A549 (cell line): ENCODE measurements around the gene CGN. TPM values are rescaled to one million over a fixed set of nuclear protein-coding genes. Genes with fewer than 3 reads are reported as not detected.

Experiments used
- ATAC-seq, 2 experiments: fragments of 200-7000 bp in 1 of 2; fragments of >200 bp in 1 of 2; cut with Nextera tagmentation in 1 of 2; cut with Tn5 transposase in 1 of 2; 3 replicates each; pipeline versions ENCODE4 v1.8.0 to v1.9.1; 2018 to 2020; ENCODE audit warnings: mild to moderate bottlenecking in 1 of 2, moderate library complexity in 1 of 2
- CTCF ChIA-PET: fragments of 300-600 bp; sonication (Branson Sonifier 250); formaldehyde crosslinking; extraction: SDS; loops from one replicate; lab custom pipeline; 2021; ENCODE audit warnings: antibody characterized with exemption, inconsistent platforms; lab: Yijun Ruan, JAX
- POLR2A ChIA-PET: fragments of 350-600 bp; formaldehyde crosslinking; extraction: SDS; loops from one replicate; lab custom pipeline; 2021; ENCODE audit warnings: antibody characterized with exemption, inconsistent platforms; lab: Yijun Ruan, JAX
- DNase-seq, 2 experiments: peaks; one replicate each; pipeline versions ENCODE4 v3.0.0 to v3.0.0-alpha.2; 2011 to 2016; ENCODE audit warnings: low read depth in 1 of 2, low spot score in 1 of 2
- FAIRE-seq: peaks from 2 replicates; lab custom pipeline; 2011; peaks lifted over from hg19 to GRCh38; lab: Jason Lieb, UNC
- H3K27ac ChIP-seq, 2 experiments: fragments of >200 bp; sonication (Bioruptor Twin); formaldehyde crosslinking; 3 replicates each; pipeline ENCODE4 v1.5.1; 2016 to 2017
- H3K4me1 ChIP-seq: fragments of >200 bp; sonication (Bioruptor Twin); formaldehyde crosslinking; 3 replicates; pipeline ENCODE4 v1.6.1; 2016
- H3K4me2 ChIP-seq: fragments of >200 bp; sonication (Bioruptor Twin); formaldehyde crosslinking; 3 replicates; pipeline ENCODE4 v1.6.1; 2016
- H3K4me3 ChIP-seq: fragments of >200 bp; sonication (Bioruptor Twin); formaldehyde crosslinking; 3 replicates; pipeline ENCODE4 v1.5.1; 2016
- H3K9me3 ChIP-seq: fragments of >200 bp; sonication (Bioruptor Twin); formaldehyde crosslinking; 3 replicates; pipeline ENCODE4 v1.6.1; 2016
- CHD4 ChIP-seq: fragments of 200-600 bp; sonication (generic); IDR thresholded peaks from 2 replicates; pipeline ENCODE4 v1.6.1; 2016; ENCODE audit warnings: antibody characterized with exemption, mild to moderate bottlenecking, borderline replicate concordance
- EP300 ChIP-seq, 2 experiments: fragments of >200 bp; sonication (Bioruptor Twin); formaldehyde crosslinking; IDR thresholded peaks; 2 replicates in 1 of 2; 3 replicates in 1 of 2; pipeline ENCODE4 v1.6.1; 2016 to 2017
- GATA3 ChIP-seq: IDR thresholded peaks from 2 replicates; pipeline ENCODE4 v1.6.1; 2012; ENCODE audit warnings: borderline replicate concordance
- HEYL ChIP-seq: fragments of 250-450 bp; sonication (Bioruptor Pico); IDR thresholded peaks from 2 replicates; pipeline ENCODE4 v1.8.0; 2021; ENCODE audit warnings: mild to moderate bottlenecking, moderate library complexity
- HOXB13 ChIP-seq: fragments of 250-450 bp; sonication (Bioruptor Pico); IDR thresholded peaks from 2 replicates; pipeline ENCODE4 v1.5.0; 2020; ENCODE audit warnings: low read depth, mild to moderate bottlenecking, moderate library complexity
- HOXB5 ChIP-seq: fragments of 250-450 bp; sonication (Bioruptor Pico); IDR thresholded peaks from 2 replicates; pipeline ENCODE4 v1.5.0; 2020; ENCODE audit warnings: mild to moderate bottlenecking, moderate library complexity
- JUN ChIP-seq, 2 experiments: fragments of >200 bp; sonication (Bioruptor Twin); formaldehyde crosslinking; IDR thresholded peaks; 2 replicates in 1 of 2; 3 replicates in 1 of 2; pipeline ENCODE4 v1.6.1; 2016 to 2017
- JUNB ChIP-seq: fragments of >200 bp; sonication (Bioruptor Twin); formaldehyde crosslinking; IDR thresholded peaks from 2 replicates; pipeline ENCODE4 v1.6.1; 2016
- KDM5A ChIP-seq: fragments of 200-600 bp; sonication (generic); IDR thresholded peaks from 2 replicates; pipeline ENCODE4 v1.6.1; 2016; ENCODE audit warnings: antibody characterized with exemption, mild to moderate bottlenecking
- MYC ChIP-seq: IDR thresholded peaks from 2 replicates; pipeline ENCODE4 v1.6.1; 2012; ENCODE audit warnings: mild to moderate bottlenecking, inconsistent platforms, low read length, improper control_type of control experiment, borderline replicate concordance
- NPAS2 ChIP-seq: fragments of 250-450 bp; sonication (Bioruptor Pico); IDR thresholded peaks from 2 replicates; pipeline ENCODE4 v1.8.0; 2022; ENCODE audit warnings: mild to moderate bottlenecking, moderate library complexity, borderline replicate concordance
- PHF8 ChIP-seq: fragments of 200-600 bp; sonication (generic); IDR thresholded peaks from 2 replicates; pipeline ENCODE4 v1.6.1; 2016; ENCODE audit warnings: low read depth, mild to moderate bottlenecking, antibody characterized with exemption, moderate library complexity, borderline replicate concordance
- POLR2AphosphoS2 ChIP-seq: conservative IDR thresholded peaks from 2 replicates; pipeline ENCODE4 v1.6.1; 2012; ENCODE audit warnings: low read length, improper control_type of control experiment, inconsistent platforms
- RARB ChIP-seq: fragments of 250-450 bp; sonication (Bioruptor Pico); IDR thresholded peaks from 2 replicates; pipeline ENCODE4 v1.8.0; 2021; ENCODE audit warnings: mild to moderate bottlenecking, moderate library complexity
- RNF2 ChIP-seq: fragments of 200-600 bp; sonication (generic); IDR thresholded peaks from 2 replicates; pipeline ENCODE4 v1.6.1; 2016; ENCODE audit warnings: low read depth, mild to moderate bottlenecking, antibody characterized with exemption, moderate library complexity, borderline replicate concordance
- SMC3 ChIP-seq: fragments of >200 bp; sonication (Bioruptor Twin); formaldehyde crosslinking; IDR thresholded peaks from 3 replicates; pipeline ENCODE4 v1.6.1; 2018; ENCODE audit warnings: inconsistent platforms
- SREBF2 ChIP-seq: fragments of 450-650 bp; IDR thresholded peaks from 2 replicates; pipeline ENCODE4 v1.6.1; 2014; ENCODE audit warnings: mild to moderate bottlenecking, moderate library complexity
- TP53 ChIP-seq: fragments of 250-450 bp; sonication (Bioruptor Pico); IDR thresholded peaks from 2 replicates; pipeline ENCODE4 v1.5.0; 2021; ENCODE audit warnings: mild to moderate bottlenecking, moderate library complexity
- ZC3H11A ChIP-seq: fragments of 450-650 bp; IDR thresholded peaks from 2 replicates; pipeline ENCODE4 v1.6.1; 2014; ENCODE audit warnings: antibody characterized with exemption, mild to moderate bottlenecking
- WGBS: methylation state at CpG from one replicate; pipeline ENCODE4 v1.1.6; 2017; ENCODE audit errors: missing lambda C conversion rate; 5-methylcytosine and 5-hydroxymethylcytosine counted together
- polyA plus RNA-seq, 4 experiments: library from polyadenylated mRNA; depleted of rRNA in 3 of 4; stranded (reverse); fragments of >200 nt; fragmentation: RNase III in 1 of 4; extraction: RNeasy Plus Mini Kit Qiagen cat#74134 plus additional on column Dnase treatment in 1 of 4; gene quantifications; 2 replicates in 3 of 4; 3 replicates in 1 of 4; pipeline ENCODE4 v1.2.3, GENCODE V29; 2011 to 2017
- TF ChIP-seq, protein P1 (sequence below): fragments of 250-450 bp; sonication (Bioruptor Pico); IDR thresholded peaks from 2 replicates; pipeline ENCODE4 v1.5.0; 2020; ENCODE audit warnings: low read depth, mild to moderate bottlenecking, moderate library complexity
- TF ChIP-seq, protein P2 (sequence below): fragments of 450-650 bp; IDR thresholded peaks from 2 replicates; pipeline ENCODE4 v1.6.1; 2014; ENCODE audit warnings: antibody characterized with exemption
- TF ChIP-seq, protein P3 (sequence below): IDR thresholded peaks from 2 replicates; pipeline ENCODE4 v1.6.1; 2012
- TF ChIP-seq, protein P4 (sequence below): fragments of >200 bp; sonication (Bioruptor Twin); formaldehyde crosslinking; IDR thresholded peaks from 3 replicates; pipeline ENCODE4 v1.5.1; 2016
- TF ChIP-seq, protein P5 (sequence below): fragments of >200 bp; sonication (Bioruptor Twin); formaldehyde crosslinking; IDR thresholded peaks from 2 replicates; pipeline ENCODE4 v1.6.1; 2016
- TF ChIP-seq, protein P6 (sequence below): fragments of 150-350 bp; IDR thresholded peaks from 2 replicates; pipeline ENCODE4 v1.6.1; 2014; ENCODE audit warnings: low read depth, mild to moderate bottlenecking, low read length
- TF ChIP-seq, protein P7 (sequence below): fragments of >200 bp; sonication (Bioruptor Twin); formaldehyde crosslinking; IDR thresholded peaks from 3 replicates; pipeline ENCODE4 v1.6.1; 2016

CGN gene
- polyA plus RNA-seq, 2 of the 4 experiments (the other 2 are of a cell fraction), result 1.8 to 2.3 TPM

DNA sequence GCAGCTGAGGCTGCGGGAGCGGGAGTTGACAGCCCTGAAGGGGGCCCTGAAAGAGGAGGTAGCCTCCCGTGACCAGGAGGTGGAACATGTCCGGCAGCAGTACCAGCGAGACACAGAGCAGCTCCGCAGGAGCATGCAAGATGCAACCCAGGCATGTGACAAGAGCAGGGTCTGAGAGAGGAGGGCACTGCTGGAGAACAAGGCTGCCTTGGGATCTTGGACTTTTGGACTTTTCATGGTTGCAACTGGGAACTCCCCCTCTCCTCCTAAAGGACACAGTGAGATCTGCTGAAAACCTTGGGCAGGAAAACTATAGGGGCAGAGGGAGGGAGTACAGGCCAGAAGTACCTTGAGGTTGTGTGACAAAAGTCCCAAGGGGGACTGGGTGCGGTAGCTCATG, 13.5 kb downstream of the CGN start:
- ChIA-PET POLR2A (no interaction called here), CTCF (interaction anchor here (6.9 kb wide), 1 partner anchor 10 kb away, joined by 47 read pairs; no protein-coding TSS in a partner anchor)
- Histone ChIP-seq H3K4me2 (no peak overlapping the region), H3K4me1 (no peaks in the 10 kb centered on the region), H3K4me3 (no peak overlapping the region), H3K9me3 (no peaks in the 10 kb centered on the region), H3K27ac (no peak overlapping the region)
- ATAC-seq (no peak), FAIRE-seq (no peak), DNase-seq (no peak)
- 96% methylated on average over 7 of the region's 7 CpGs for WGBS
- TF ChIP-seq, protein P1, sequence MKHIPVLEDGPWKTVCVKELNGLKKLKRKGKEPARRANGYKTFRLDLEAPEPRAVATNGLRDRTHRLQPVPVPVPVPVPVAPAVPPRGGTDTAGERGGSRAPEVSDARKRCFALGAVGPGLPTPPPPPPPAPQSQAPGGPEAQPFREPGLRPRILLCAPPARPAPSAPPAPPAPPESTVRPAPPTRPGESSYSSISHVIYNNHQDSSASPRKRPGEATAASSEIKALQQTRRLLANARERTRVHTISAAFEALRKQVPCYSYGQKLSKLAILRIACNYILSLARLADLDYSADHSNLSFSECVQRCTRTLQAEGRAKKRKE (CRISPR knock-in tag), result no peak
- TF ChIP-seq TP53 (CRISPR knock-in tag), result no peak
- TF ChIP-seq, protein P2, sequence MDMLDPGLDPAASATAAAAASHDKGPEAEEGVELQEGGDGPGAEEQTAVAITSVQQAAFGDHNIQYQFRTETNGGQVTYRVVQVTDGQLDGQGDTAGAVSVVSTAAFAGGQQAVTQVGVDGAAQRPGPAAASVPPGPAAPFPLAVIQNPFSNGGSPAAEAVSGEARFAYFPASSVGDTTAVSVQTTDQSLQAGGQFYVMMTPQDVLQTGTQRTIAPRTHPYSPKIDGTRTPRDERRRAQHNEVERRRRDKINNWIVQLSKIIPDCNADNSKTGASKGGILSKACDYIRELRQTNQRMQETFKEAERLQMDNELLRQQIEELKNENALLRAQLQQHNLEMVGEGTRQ, result no peak
- TF ChIP-seq KDM5A, result no peak
- TF ChIP-seq SMC3, result no peak
- TF ChIP-seq MYC, result no peak
- no peak for TF ChIP-seq CHD4
- TF ChIP-seq JUN (IDR thresholded peaks at IDR 0.05), result no peak
- no peak for TF ChIP-seq RNF2
- no peak for TF ChIP-seq HOXB13 (CRISPR knock-in tag)
- TF ChIP-seq, protein P3, sequence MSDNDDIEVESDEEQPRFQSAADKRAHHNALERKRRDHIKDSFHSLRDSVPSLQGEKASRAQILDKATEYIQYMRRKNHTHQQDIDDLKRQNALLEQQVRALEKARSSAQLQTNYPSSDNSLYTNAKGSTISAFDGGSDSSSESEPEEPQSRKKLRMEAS, result no peak
- TF ChIP-seq, protein P4, sequence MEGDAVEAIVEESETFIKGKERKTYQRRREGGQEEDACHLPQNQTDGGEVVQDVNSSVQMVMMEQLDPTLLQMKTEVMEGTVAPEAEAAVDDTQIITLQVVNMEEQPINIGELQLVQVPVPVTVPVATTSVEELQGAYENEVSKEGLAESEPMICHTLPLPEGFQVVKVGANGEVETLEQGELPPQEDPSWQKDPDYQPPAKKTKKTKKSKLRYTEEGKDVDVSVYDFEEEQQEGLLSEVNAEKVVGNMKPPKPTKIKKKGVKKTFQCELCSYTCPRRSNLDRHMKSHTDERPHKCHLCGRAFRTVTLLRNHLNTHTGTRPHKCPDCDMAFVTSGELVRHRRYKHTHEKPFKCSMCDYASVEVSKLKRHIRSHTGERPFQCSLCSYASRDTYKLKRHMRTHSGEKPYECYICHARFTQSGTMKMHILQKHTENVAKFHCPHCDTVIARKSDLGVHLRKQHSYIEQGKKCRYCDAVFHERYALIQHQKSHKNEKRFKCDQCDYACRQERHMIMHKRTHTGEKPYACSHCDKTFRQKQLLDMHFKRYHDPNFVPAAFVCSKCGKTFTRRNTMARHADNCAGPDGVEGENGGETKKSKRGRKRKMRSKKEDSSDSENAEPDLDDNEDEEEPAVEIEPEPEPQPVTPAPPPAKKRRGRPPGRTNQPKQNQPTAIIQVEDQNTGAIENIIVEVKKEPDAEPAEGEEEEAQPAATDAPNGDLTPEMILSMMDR, result no peak
- no peak for TF ChIP-seq PHF8
- TF ChIP-seq ZC3H11A, result no peak
- no peak for TF ChIP-seq HOXB5 (CRISPR knock-in tag)
- TF ChIP-seq, protein P5, sequence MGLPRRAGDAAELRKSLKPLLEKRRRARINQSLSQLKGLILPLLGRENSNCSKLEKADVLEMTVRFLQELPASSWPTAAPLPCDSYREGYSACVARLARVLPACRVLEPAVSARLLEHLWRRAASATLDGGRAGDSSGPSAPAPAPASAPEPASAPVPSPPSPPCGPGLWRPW, result no peak
- no peak for TF ChIP-seq HEYL (CRISPR knock-in tag)
- TF ChIP-seq RARB (CRISPR knock-in tag), result no peak
- TF ChIP-seq, protein P6, sequence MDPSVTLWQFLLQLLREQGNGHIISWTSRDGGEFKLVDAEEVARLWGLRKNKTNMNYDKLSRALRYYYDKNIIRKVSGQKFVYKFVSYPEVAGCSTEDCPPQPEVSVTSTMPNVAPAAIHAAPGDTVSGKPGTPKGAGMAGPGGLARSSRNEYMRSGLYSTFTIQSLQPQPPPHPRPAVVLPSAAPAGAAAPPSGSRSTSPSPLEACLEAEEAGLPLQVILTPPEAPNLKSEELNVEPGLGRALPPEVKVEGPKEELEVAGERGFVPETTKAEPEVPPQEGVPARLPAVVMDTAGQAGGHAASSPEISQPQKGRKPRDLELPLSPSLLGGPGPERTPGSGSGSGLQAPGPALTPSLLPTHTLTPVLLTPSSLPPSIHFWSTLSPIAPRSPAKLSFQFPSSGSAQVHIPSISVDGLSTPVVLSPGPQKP, result no peak

DNA sequence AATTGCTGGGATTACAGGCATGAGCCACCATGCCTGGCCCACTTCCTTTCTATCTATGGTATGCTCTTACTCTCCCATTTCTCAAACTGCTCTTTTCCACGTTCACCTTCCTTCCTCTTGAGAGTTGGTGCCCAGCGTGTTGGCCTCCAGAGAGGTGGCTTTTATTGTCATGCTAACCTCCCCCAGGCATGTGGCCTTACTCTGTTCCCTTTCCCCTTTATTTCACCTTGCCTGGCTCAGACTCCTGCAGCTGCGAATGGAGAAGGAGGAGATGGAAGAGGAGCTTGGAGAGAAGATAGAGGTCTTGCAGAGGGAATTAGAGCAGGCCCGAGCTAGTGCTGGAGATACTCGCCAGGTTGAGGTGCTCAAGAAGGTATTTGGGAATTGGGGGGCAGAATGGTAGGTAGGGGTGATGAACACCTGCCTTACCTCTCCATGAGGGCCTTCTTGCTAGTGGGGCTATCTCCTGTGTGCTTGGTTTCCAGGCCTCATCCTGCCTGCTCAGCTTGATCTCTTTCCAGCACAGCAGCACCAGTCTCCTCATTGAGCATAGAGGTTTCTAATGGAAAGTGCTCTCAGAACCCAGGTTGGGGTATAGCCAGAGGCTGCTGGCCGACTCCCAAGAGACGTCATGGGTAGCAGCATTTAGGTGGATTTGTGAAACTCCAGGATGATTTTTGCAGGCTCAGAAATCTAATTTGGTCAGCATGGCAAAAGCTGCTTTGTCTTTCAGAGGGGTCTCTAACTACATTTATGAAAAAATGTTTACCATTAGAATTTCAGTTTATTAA, 15.7 kb downstream of the CGN start:
- Histone ChIP-seq H3K4me2 (no peak overlapping the region), H3K27ac (no peak overlapping the region), H3K4me3 (no peak overlapping the region), H3K4me1 (no peaks in the 10 kb centered on the region), H3K9me3 (no peaks in the 10 kb centered on the region)
- DNase-seq (no peak), FAIRE-seq (no peak), ATAC-seq (no peak)
- no peak for TF ChIP-seq JUNB
- TF ChIP-seq ZC3H11A, result no peak
- no peak for TF ChIP-seq SREBF2
- TF ChIP-seq GATA3, result no peak
- TF ChIP-seq NPAS2 (CRISPR knock-in tag), result no peak
- TF ChIP-seq RNF2, result no peak
- no peak for TF ChIP-seq EP300 (IDR thresholded peaks at IDR 0.05)
- no peak for TF ChIP-seq POLR2AphosphoS2
- TF ChIP-seq, protein P7, sequence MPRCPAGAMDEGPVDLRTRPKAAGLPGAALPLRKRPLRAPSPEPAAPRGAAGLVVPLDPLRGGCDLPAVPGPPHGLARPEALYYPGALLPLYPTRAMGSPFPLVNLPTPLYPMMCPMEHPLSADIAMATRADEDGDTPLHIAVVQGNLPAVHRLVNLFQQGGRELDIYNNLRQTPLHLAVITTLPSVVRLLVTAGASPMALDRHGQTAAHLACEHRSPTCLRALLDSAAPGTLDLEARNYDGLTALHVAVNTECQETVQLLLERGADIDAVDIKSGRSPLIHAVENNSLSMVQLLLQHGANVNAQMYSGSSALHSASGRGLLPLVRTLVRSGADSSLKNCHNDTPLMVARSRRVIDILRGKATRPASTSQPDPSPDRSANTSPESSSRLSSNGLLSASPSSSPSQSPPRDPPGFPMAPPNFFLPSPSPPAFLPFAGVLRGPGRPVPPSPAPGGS, result no peak
- 92% methylated on average over 7 of the region's 7 CpGs for WGBS
- CTCF ChIA-PET, result no interaction called here
- POLR2A ChIA-PET, result no interaction called here
